GM19397 (cell line): ENCODE measurements around the gene PNPLA7.
"Not testable (repeated sequence)": the region's sequence is repeated elsewhere in the genome, so short reads cannot be mapped to it uniquely, and the experiment has no call there.

Source experiments
- ATAC-seq: cut with Tn5 transposase; IDR thresholded peaks from one replicate; pipeline ENCODE4 v1.9.1; 2021; ENCODE audit warnings: mild to moderate bottlenecking, moderate library complexity; ENCODE audit not compliant: unreplicated experiment

The PNPLA7 gene

DNA sequence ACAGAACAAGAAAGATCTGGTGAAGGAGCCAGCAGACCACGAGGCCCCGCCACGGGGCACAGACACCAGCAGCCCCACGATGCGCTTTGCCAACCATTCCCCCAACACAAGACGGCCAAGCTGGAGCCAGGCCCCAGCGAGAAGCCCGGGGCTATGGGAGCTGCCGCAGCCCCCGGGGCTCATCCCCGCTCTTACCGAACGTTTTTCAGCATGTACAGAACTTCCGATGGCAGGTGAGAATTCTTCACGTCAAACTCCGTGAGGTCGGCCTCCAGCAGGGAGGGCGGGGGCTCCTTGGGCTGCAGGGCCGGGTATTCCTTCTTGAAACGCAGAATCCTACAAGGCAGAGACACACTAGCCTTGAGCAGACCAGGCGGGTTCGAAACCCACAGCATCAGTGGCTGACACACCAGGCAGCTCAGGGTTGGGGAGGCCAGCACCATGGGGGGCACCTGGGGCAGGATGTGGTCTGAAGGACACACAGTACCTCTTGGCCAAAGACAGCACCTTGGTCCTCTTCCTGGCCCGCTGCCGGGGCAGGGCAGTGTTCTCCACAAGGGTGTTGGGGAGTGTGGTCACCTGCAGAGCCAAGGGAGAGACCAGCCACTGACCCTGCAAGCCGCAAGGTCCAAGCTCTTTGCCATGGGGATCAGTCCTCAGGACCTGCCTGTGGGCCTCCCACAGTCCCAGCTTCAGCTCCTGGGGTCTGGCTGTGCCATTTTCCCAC, 6.8 kb downstream of the PNPLA7 start:
- ATAC-seq, result no peak

DNA sequence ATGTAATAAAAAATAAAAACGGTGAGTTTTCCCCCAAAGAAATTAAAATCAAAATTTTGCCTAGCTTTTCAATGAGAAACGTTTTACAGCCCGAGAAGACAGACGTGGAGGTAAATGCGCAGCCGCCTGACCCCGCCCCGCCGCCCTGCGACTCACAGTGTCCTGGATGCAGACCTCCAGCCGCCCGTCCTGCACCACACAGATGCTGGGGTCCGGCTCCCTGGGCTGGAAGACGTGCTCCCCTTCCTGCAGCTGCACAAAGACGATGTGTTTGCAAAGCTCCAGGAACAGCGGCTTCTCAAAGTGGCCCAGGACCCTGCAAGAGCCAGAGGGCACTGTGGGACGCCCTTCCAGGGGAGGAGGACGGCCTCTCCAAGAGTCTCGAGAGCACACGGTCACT, 7.7 kb downstream of the PNPLA7 start:
- no peak for ATAC-seq

DNA sequence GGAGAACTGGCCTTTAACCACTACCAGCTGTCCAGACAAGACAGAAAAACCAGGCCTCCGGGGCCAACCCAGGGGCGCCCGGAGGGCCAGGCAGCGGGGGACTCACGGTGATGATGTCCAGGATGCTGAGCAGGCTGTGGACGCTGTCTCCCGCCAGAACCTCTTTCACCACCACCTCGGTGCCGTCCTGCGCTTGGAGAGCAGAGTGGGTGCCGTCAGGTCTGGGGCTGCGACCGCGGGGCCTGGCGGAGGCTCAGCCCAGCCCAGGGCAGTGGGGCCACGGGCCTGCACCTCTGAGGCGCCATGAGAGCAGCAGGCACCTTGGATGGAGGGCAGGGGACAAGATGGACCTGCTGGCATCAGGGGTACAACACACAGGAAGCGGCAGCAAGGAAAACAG, 9.7 kb downstream of the PNPLA7 start:
- ATAC-seq, result no peak

DNA sequence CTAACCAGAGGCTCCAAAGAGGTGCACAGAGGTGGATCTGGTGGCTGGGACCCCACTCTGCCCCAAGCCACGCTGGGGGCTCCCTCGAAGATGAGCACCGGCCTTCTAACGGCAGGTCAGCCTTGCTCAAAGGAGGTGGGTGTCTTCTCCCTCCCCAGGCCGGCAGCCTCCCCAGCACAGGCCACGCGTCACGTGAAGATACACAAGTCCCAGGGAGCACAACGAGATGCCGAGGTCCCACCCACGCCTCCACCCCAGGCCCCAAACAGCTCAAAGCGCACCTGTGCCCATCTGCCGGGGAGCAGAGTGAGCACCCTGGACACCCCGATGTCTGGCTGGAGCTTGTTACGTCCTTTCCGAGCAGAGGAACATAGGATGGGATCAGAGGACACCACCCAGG, 12.1 kb downstream of the PNPLA7 start:
- no peak for ATAC-seq

DNA sequence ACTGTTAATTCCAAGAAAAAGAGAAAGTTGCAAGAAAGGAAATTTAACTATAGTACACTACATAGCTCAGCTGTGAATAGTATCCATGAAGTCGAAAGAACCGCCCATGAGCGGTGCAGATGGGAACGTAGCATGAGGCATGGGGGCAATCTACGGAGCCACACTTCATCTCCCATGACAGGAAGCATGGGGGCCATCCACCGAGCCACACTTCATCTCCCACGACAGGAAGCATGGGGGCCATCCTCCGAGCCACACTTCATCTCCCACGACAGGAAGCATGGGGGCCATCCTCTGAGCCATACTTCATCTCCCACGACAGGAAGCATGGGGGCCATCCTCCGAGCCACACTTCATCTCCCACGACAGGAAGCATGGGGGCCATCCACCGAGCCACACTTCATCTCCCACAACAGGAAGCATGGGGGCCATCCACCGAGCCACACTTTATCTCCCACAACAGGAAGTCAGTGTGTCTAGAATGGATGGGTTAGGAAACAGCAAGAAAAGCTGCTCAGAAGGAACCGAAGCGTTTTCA, 13.5 kb downstream of the PNPLA7 start:
- ATAC-seq, result not testable (repeated sequence)

DNA sequence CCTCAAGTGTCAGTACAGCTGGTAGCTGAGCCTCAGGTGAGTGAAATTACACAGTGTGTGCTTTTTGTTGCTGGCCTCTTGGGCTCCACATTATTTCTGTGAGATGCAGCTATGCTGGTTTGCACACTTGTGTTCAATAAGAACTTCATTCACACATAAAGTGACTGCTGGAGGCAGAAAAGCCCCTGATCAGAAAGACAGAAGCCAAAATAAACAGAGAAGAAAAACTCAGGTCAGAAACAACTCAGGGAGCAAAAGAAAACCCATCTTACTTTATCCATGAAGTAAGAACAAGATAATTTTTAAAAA, 15.1 kb downstream of the PNPLA7 start:
- ATAC-seq, result no peak

DNA sequence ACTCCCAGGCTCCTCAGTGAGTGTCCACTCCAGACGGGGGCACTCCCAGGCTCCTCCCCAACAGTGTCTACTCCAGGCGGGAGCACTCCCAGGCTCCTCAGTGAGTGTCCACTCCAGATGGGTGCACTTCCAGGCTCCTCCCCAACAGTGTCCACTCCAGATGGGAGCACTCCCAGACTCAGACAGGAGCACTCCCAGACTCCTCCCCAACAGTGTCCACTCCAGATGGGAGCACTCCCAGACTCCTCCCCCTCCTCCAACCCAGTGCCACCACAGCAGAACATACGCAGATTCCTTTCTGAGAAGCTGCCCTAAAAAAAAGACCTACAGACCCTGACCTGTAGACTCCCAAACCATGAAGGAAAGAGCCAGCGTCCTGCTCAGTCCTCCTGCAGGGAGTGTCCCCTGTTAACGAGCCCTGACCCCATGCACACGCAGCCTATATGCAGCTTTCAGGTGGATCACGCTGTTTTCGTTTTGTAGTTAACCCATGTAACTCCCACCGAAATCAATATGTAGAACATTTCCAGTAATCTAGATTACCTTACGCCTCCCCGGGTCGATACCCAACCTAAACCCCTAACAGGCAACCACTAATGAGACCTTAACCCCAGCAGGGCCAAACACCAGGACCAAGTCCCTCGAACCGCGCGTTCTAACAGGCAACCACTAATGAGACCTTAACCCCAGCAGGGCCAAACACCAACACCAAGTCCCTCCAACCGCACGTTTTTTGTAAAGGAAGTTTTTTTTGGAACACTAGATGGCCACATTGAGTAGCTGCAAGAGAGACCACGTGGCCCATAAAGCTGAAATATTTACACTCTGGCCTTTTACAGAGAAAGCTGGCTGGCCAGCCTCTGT, 15.7 kb downstream of the PNPLA7 start:
- ATAC-seq, result no peak

DNA sequence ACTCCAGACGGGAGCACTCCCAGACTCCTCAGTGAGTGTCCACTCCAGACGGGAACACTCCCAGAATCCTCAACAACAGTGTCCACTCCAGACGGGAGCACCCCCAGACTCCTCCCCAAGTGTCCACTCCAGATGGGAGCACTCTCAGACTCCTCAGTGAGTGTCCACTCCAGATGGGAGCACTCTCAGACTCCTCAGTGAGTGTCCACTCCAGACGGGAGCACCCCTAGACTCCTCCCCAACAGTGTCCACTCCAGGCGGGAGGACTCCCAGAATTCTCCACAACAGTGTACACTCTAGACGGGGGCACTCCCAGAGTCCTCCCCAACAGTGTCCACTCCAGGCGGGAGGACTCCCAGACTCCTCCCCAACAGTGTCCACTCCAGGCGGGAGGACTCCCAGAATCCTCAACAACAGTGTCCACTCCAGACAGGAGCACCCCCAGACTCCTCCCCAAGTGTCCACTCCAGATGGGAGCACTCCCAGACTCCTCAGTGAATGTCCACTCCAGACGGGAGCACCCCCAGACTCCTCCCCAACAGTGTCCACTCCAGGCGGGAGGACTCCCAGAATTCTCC, 17.2 kb downstream of the PNPLA7 start:
- not testable (repeated sequence) for ATAC-seq

DNA sequence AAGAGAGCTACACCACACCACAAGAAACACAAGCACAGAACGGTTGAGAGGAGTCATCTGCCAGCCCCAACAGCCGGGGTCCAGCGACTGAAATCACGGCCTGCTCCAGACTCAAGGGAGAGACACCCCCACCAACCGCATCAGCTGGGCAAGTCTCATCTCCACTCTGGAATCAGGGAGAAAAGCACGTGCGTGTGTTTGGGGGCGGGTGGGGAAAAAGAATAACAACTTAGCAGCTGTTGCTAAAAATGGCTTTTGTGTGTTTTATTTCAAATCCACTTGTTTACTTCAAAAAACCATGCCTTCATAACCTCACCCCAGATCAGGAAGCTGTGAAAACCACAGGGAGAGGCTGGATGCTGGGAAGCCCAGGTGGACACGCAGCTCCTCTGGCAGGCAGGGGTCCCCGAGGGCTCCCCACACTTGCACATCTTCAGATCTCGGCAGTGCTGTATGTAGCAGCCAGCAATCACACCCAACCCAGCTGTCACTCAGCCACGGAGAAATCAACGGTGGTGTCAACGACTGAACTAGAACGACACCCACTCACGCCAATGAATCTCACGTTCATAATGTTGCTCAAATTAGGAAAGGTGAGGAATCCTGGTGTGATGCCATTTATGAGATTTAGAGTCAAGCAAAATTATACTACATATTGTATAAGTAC, 19.0 kb downstream of the PNPLA7 start:
- ATAC-seq, result no peak

DNA sequence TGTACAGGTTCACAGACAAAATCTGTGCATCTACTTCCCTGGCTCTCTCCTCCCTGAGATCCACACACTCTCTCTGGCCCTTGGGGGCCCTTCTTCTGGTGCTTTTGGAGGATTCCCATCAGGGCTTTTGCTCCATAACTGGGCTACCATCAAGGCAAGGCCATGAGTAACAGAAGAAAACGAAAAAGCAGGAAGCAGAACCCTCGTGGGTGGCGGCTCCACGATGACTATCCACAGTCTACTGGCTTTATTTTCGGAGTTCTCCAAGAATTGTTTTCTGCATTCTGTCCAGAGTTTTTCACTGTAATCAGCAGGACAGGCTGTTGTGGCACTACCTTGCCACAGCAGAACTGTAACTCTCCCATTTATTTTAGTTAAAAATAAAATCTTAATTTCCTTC, 19.9 kb downstream of the PNPLA7 start:
- ATAC-seq, result no peak

DNA sequence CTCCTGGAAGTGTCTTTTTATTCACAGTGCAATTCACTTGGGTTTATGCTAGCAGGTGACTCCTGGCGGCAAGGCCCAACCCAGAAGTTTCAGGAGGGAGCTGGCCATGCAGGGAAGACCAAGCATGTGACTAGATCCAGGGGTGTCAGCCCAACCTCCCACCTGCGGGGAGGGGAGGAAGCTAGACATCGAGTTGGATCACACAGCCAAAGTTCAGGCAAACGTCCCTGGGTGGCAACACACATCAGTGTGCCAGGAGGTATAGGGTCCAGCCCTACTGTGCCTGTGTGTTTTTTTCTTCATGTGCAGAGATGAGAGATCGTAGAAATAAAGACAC, 25.3 kb downstream of the PNPLA7 start:
- ATAC-seq, result no peak

DNA sequence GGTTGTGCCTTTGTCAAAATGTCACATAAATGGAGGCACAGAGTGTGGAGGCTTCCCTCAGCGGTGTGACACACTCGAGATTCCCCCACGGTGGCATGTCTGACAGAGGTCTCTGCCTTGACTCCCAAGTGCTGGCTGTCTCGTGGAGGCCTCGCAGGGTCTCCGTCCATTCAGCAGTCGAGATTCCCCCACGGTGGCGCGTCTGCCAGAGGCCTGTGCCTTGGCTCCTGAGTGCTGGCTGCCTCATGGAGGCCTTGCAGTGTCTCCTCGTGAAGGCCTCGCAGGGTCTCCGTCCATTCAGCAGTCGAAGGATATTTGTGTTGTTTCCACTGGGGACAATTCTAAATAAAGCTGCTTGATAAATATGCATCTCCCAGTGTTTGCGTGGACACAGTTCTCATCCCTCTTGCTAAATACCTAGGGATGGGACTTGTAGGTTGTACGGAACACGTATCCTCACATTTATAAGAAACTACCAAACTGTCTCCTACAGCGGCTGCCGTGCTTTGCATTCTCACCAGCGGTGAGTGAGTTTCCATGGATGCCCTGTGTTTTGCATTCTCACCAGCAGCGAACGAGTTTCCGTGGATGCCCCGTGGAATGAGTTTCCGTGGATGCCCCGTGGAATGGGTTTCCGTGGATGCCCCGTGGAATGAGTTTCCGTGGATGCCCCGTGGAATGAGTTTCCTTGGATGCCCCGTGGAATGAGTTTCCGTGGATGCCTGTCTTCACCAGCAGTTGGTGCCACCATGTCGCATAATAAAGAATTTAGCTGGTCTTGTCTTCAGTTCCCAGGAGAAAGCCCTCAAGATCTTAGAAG, 25.8 kb downstream of the PNPLA7 start:
- no peak for ATAC-seq

DNA sequence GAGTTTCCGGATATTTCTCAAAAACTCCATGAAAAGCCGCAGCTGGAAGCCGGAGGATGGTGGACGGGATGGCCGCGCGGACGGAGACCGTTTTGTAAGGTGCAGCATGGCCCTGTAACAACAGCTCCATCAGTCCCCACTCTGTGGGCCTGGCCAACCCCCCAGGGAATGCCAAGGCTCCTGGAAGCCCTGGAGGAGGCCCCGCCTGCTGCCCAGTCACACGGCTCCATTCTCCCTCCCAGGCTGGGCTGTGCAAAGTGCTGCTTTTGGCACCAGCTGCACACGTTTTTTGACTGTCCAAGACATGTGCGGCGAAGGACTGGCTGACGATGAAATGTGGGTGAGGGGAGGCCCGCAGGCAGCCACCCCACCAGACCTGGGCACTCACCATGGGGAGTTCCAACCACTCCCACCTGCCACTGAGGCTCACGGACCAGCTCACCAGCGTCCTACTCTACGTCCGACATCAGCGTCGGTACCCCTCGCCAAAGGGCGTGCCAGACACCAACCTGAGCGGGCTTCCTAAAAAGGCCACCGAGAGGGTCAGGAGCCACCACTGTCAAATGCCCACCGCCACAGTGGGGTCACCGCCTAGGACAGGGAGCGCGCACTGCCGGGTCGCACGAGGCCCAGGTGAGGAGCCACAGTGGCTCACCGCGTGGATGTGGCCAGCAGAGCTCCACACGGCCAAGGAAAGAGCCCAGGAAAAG, 27.3 kb downstream of the PNPLA7 start:
- no peak for ATAC-seq

DNA sequence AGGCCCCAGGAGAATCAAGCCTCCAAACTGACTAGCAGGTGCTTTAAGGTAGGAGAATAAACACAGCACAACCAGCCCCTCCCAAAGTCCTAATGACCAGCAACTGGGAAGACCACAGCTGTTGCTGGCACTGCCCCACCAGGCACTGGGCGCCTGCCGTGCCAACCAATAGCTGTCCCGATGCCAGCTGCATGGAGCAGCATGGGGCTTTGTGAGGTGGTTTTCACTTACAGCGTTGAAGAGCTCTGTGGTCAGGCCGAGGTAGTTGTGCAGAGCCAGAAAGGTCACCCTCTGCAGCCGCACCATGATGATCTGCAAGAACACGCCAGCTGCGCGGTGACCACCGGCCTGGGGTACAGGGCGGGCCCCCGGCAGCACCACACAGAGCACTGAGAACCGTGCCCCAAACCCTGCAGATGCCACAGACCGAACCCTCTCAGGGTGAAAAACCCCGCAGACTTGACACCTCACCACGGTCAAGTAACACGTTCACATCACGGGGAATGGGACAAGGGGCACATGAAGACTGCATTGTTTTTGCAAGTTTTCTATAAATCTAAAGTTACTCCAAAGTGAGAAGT, 28.7 kb downstream of the PNPLA7 start:
- no peak for ATAC-seq

DNA sequence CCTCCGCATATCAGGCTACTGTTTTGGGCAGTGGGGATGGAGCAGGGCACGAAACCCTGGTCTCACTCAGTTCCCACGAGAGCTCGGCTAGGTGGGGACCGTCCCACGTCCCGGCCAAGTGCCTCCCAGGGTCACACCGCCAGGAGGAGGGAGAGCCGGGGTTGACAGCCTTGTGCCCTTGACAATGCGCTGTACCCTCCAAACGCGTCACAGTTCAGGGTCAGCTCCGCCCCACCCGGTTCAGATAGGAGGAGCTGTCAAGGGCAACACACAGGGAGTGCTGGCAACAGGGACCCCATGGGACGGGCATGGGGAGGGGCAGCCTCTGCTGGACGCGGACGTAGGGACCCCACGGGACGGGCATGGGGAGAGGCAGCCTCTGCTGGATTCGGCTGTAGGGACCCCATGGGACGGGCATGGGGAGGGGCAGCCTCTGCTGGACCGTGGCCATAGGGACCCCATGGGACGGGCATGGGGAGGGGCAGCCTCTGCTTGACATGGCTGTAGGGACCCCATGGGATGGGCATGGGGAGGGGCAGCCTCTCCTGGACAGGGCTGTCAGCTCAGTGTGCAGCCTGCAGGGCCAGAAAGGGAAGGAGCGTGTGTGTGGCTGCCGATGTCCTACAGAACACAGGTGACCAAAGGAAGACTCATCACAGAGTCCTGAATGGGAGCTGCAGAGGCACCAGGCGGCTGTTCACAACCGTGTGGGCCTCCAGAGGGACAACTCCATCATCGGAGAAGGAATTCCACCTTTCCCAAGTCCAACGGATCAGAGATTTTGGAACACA, 29.4 kb downstream of the PNPLA7 start:
- no peak for ATAC-seq

DNA sequence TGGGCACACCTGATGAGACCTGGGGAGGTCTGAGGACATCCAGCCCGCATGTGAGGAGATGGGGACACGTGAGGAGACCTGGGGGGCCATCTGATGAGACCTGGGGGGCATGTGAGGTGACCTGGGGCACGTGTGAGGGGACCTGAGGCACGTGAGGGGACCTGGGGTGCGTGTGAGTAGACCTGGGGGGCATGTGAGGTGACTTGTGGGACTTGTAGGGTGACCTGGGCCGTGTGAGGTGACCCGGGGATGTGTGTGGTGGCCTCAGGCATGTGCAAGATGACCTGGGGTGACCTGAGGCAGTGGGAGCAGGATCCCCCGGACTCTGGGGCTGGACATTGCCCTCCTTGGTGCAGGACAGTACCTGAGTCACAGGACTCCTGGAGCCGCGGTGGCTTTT, 30.6 kb downstream of the PNPLA7 start:
- ATAC-seq, result no peak

DNA sequence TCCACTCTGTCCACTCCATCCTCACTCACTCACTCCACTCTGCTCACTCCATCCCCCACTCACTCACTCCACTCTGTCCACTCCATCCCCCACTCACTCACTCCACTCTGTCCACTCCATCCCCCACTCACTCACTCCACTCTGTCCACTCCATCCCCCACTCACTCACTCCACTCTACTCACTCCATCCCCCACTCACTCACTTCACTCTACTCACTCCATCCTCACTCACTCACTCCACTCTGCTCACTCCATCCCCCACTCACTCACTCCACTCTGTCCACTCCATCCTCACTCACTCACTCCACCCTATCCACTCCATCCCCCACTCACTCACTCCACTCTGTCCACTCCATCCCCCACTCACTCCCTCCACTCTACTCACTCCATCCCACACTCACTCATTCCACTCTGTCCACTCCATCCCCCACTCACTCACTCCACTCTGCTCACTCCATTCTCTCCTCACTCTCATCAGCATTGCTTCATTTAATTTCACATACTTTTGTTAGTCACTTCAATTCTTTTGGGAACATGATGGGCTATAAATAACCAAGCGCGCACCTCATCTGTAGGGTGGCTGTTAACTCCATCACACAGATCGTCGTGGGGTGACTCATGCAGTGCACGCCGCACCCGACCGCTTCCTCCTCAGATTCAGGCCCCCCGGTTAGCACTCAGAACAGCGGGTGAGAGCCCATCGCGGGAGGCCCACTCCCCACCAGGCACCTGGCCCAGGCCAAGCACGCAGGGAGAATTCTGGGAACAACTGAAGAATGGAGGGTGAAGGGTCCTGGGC, 31.3 kb downstream of the PNPLA7 start:
- ATAC-seq, result not testable (repeated sequence)
